NCI-H2196 treated with DMSO at 0.1 percent for 48 hours (cell line): ENCODE results near the gene LRWD1.

Experiments
- DNase-seq: peaks from one replicate; lab custom pipeline; 2025; ENCODE audit not compliant: unreplicated experiment; lab: John Stamatoyannopoulos, UW

The LRWD1 gene

GRCh38 chr7:102464577-102465280 is at the start of gene LRWD1, which contains the start of gene ALKBH4:
TSS of gene LRWD1 (plus strand) at chr7:102464984. CDS start at chr7:102465081, 97 bp downstream.
TSS of gene ALKBH4 (minus strand) at chr7:102464863. CDS start at chr7:102464836, 27 bp downstream.
- peak; percentile 82 for DNase-seq

DNA sequence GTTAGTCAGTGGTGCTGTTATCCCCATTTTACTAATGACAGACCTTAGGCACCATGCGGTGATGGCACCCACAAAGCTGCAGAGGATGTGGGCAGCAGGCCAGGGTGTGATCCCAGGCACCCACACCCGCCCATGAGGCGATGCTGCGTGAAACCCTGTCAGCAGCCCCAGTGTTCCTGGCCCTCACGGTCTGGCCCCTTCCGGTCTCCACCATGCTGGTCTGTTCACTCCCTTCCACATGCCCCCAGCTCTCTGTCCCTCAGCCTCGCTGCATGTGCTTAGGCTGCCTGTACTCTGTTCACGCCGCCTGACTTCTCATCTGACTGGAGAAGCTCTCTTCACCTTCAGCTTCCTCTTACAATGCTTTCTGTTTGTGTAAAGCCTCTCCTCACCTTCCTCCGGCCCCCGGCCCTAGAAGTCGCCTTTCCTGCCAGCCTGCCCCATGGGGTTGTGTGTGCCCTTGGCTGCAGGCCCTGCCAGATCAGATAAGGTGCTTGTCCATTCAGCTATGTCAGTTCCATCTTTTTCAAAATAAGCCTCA is 49.0 kb upstream of the LRWD1 start:
- DNase-seq, result no peak

- DNase-seq, result no peak
Measured at GRCh38 chr7:102416406-102416805, 48.4 kb upstream of the LRWD1 start.

- no peak for DNase-seq
Measured at GRCh38 chr7:102417105-102417504, 47.7 kb upstream of the LRWD1 start.

DNA sequence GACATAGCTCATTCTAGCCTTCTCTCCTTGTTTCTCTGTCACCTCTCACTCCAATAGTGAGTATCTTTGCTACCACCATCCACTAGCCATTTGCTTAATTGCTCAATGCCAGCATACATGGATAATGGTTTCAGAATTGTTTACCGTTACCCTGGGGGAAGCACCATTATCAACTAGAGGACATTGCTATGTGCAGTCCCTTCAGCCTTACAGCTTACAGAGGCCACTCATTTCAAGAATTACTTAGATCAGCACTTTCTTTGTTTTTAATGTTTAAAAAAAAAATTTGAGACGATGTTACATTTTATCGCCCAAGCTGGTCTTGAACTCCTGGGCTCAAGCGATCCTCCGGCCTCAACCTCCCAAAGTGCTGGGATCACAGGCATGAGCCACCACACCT is 46.2 kb upstream of the LRWD1 start:
- DNase-seq, result no peak

DNA sequence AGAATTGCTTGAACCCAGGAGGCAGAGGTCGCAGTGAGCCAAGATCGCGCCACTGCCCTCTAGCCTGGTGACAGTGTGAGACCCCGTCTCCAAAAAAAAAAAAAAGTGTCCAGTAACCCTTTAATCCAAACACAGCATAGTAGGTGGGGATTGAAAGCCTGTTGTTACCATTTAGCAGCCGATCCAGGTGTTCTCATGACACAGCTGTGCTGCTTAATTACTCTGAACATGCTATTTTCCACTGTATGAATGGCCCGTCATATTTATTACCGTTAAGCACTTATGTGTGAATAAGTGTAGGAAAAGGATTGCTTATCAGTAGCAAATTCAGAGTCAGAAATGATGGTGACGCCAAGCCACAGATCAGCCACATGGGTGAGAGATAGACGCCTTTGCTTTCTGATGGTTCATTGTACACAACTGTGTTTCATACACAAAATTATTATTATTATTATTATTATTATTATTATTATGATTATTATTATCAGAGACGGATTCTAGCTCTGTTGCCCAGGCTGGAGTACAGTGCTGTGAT is 43.0 kb upstream of the LRWD1 start:
- no peak for DNase-seq

- DNase-seq, result no peak
Measured at GRCh38 chr7:102424129-102424551, 40.6 kb upstream of the LRWD1 start.

GRCh38 chr7:102424787-102425218 is 40.0 kb upstream of the LRWD1 start:
- no peak for DNase-seq

- DNase-seq, result no peak
Measured at GRCh38 chr7:102425639-102426267, 39.0 kb upstream of the LRWD1 start.

DNA sequence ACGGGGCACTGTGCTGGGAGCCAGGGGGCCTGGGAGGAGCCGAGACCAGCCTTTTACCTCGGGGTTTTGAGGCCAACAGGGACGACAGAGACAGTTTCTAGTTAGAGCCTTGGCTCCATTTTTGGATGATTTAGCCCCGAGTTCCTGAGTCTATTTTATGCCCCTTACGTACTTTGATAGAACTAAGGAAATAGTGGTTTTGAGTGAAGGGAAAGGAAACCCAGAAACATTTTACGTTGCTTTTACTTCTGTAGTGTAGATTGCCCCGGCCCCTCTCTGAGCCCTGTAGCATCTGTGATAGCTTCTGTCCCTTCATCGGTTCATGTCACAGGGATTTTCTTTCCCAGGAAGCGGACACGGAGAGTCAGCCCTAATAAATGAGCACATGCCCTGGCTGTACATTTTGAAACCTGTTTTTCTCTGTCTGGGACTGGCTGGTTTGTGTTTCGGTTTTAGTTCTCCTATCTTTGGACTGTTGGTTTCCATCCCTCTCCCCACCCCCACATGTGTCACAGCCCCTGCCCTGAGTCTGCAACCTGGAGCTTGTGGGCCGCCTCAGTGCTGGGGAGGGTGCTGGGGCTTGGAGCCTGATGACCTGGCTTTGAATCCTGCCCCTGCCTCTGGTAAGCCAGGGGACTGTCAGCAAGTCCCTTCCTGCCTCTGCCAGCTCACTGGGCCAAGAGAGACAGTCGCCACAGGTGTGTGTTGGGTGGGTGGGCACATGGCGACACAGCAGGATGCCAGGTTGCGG is 38.3 kb upstream of the LRWD1 start:
- no peak for DNase-seq

DNA sequence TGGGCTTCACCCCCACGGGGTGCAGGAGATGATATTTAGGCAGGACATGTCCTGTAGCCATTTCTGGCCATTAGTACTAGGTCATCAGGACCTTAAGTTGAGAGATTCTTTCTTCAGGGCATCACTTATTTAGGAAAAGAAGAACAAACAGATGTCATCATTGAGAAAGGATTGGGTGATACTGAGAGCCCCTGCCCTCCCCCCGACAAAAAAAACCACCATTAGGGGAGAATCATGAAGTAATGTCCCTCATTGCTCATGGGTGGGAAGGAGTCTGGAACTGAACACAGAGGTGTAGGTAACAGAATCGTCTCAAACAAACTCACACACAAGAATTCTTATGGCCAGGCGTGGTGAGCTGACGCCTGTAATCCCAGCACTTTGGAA is 37.8 kb upstream of the LRWD1 start:
- DNase-seq, result no peak

GRCh38 chr7:102429141-102429899 is 35.5 kb upstream of the LRWD1 start:
- DNase-seq, result no peak

DNA sequence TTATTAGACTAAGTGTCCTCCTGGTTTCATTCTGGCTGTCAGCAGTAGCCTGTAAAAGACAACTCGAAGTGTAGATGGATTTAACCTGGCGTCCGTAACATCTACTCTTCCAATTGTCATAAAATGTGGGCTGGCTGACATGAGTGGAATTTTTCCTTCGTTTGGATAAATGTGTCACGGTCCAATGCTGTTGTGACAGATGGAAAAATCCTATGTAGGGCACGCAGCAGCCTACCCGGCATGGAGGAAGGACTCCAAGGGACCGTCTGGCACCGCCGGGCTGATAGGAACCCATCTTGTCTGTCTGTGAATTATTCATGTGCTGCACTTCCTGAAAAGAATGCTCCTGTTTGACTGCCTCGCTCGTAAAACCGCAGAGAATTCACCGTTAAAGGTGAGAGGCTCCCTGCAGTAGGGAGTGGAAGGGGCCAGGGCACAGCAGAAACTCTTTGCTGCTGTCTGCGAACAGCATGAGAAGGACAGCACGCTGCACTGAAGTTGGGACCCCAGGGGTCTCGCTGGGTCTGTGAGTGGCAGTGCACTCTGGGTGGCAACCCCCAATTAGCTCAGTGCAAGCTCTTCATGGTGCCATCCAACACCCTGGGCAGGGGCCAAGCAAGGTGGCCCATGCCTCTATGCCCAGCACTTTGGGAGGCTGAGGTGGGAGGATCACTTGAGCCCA is 33.0 kb upstream of the LRWD1 start:
- DNase-seq, result peak; percentile 13

- no peak for DNase-seq
Measured at GRCh38 chr7:102432442-102433218, 32.2 kb upstream of the LRWD1 start.

GRCh38 chr7:102433219-102434038 is 31.4 kb upstream of the LRWD1 start, which contains the start of gene ORAI2:
TSS of gene ORAI2 (plus strand) at chr7:102433575. CDS start at chr7:102438957, 5,382 bp downstream.
- peak; percentile 29 for DNase-seq

DNA sequence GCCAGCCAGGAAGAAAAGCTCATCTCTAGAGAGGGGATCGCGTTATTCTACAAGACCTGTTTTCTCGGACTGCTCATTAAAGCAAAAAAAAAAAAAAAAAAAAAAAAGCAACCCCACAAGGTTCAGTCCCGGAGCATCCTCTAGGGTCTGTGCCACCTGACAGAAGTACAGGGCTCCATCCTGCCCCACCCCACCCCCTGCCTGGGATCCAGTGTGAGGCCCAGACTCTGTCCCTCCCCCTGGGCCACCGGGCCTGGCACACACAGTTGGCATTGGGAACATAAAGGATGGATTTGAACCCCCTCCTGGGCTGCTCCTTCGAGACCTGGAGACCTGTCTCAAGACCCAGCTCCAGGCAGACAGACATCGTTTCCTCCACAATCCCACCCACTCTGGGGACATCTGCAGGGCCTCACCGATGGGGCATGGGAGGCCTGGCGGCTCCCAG is 30.7 kb upstream of the LRWD1 start:
- no peak for DNase-seq

- no peak for DNase-seq
Measured at GRCh38 chr7:102436118-102436517, 28.7 kb upstream of the LRWD1 start.
